Parathyroid adenoma (tissue), 2 donors: Measurements from ENCODE around the gene PITPNM1.

Experiments
- H2AFZ ChIP-seq: fragments of 300-600 bp; sonication (generic); one replicate; pipeline ENCODE4 v1.7.0; 2017; ENCODE audit warnings: antibody characterized with exemption, mild to moderate bottlenecking
- H3K27ac ChIP-seq: fragments of 300-600 bp; sonication (generic); one replicate; pipeline ENCODE4 v1.7.0; 2017
- H3K27me3 ChIP-seq: fragments of 300-600 bp; sonication (generic); one replicate; pipeline ENCODE4 v1.7.0; 2017; ENCODE audit warnings: low read length; ENCODE audit not compliant: control insufficient read depth, insufficient read depth
- H3K36me3 ChIP-seq: fragments of 300-600 bp; sonication (generic); one replicate; pipeline ENCODE4 v1.7.0; 2017; ENCODE audit warnings: low read length; ENCODE audit not compliant: control insufficient read depth, insufficient read depth
- H3K4me1 ChIP-seq: fragments of 300-600 bp; sonication (generic); one replicate; pipeline ENCODE4 v1.7.0; 2017; ENCODE audit warnings: control low read depth
- H3K4me2 ChIP-seq: fragments of 300-600 bp; sonication (generic); one replicate; pipeline ENCODE4 v1.7.0; 2017; ENCODE audit warnings: low read length
- H3K4me3 ChIP-seq: fragments of 300-600 bp; sonication (generic); one replicate; pipeline ENCODE4 v1.7.0; 2017; ENCODE audit warnings: low read depth, low read length
- H3K79me2 ChIP-seq: fragments of 300-600 bp; sonication (generic); one replicate; pipeline ENCODE4 v1.7.0; 2017; ENCODE audit warnings: control low read depth
- H3K9ac ChIP-seq: fragments of 300-600 bp; sonication (generic); one replicate; pipeline ENCODE4 v1.7.0; 2017; ENCODE audit warnings: mild to moderate bottlenecking
- H3K9me3 ChIP-seq: fragments of 300-600 bp; sonication (generic); one replicate; pipeline ENCODE4 v1.7.0; 2017; ENCODE audit warnings: low read length; ENCODE audit not compliant: control insufficient read depth
- TF ChIP-seq, protein P1 (sequence below): fragments of 300-600 bp; sonication (generic); IDR thresholded peaks from one replicate; pipeline ENCODE4 v1.7.0; 2017; ENCODE audit warnings: antibody characterized with exemption, mild to moderate bottlenecking
- donor health status: primary hyperparathyroidism.

The PITPNM1 gene

DNA sequence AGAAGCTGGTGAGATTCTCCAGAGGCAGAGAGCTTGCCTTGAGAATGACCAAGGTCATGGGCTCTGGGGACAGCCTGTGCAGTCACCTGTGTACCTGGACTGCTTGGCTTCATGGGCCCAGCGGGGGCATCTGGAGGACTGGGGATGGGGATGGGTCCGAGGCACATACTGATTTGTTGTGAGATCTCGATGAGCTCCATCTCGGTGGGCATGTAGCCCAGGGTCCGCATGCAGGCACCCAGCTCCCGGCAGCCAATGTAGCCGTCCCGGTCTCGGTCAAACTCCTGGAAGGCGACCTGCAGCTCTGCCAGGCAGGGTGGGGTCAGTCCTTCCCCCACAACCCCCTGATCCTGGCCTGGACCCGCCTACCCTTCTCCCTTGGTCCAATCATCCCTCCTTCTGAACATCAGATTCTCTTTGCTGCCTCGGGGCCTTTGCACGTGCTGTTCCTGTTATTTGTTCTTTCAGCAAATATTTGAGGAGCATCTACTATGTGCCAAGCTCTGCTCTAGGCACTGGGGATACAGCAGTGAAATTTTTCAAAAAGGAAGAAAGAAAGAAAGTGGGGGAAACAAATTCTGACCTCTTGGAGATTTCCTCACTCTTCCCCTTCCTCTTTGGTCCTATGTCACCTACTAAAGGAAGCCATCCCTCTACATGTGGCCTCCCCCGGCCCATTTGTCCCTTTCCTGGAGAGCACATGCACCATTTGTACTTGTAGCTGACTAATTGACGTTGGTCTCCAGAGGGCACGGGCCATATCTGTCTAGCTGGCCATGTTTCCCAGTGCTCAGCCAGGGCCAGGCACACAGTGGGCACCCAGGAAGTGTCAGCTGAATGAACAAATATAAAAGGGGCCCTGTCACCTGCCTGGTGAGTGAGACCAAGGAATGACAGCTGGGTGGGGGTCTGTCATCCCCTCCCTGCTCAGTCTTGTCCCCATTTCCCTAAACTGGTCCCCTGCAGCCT, 16.0 kb upstream of the PITPNM1 start:
- Histone ChIP-seq H3K9ac (no peak overlapping the region), H3K36me3 (no peaks in the 10 kb centered on the region), H3K9me3 (no peaks in the 10 kb centered on the region), H3K4me2 (no peak overlapping the region), H3K27ac (no peak overlapping the region), H3K4me1 (no peaks in the 10 kb centered on the region), H2AFZ (no peak overlapping the region), H3K4me3 (no peak overlapping the region), H3K79me2 (no peaks in the 10 kb centered on the region), H3K27me3 (no peaks in the 10 kb centered on the region)
- TF ChIP-seq, protein P1, sequence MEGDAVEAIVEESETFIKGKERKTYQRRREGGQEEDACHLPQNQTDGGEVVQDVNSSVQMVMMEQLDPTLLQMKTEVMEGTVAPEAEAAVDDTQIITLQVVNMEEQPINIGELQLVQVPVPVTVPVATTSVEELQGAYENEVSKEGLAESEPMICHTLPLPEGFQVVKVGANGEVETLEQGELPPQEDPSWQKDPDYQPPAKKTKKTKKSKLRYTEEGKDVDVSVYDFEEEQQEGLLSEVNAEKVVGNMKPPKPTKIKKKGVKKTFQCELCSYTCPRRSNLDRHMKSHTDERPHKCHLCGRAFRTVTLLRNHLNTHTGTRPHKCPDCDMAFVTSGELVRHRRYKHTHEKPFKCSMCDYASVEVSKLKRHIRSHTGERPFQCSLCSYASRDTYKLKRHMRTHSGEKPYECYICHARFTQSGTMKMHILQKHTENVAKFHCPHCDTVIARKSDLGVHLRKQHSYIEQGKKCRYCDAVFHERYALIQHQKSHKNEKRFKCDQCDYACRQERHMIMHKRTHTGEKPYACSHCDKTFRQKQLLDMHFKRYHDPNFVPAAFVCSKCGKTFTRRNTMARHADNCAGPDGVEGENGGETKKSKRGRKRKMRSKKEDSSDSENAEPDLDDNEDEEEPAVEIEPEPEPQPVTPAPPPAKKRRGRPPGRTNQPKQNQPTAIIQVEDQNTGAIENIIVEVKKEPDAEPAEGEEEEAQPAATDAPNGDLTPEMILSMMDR, result no peak

DNA sequence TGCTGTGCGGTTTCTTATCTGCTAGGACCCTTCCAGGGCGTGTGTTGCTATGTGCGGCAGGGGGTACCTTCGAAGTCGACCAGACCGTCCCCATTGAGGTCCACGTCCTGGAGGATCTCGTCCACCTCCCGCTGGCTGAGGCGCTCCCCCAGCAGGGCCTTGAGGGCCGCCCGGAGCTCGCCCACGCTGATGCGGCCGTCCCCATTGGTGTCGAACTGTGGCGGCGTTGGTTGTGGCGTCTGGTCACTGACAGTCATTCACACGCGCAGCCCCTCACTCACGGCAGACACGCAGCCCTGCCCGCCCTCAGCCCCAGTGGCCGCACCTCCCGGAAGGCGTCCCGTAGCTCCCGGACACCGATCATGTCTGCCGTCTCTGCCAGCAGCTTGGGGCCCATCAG, 14.6 kb upstream of the PITPNM1 start:
- no peaks in the 10 kb centered on the region for H3K79me2 ChIP-seq
- no peak overlapping the region for H3K27ac ChIP-seq
- H3K4me1 ChIP-seq, result no peaks in the 10 kb centered on the region
- no peaks in the 10 kb centered on the region for H3K36me3 ChIP-seq
- TF ChIP-seq, protein P1, result no peak
- no peaks in the 10 kb centered on the region for H3K9me3 ChIP-seq
- H2AFZ ChIP-seq, result no peak overlapping the region
- no peaks in the 10 kb centered on the region for H3K27me3 ChIP-seq
- H3K4me3 ChIP-seq, result no peak overlapping the region
- no peak overlapping the region for H3K4me2 ChIP-seq
- H3K9ac ChIP-seq, result no peak overlapping the region

DNA sequence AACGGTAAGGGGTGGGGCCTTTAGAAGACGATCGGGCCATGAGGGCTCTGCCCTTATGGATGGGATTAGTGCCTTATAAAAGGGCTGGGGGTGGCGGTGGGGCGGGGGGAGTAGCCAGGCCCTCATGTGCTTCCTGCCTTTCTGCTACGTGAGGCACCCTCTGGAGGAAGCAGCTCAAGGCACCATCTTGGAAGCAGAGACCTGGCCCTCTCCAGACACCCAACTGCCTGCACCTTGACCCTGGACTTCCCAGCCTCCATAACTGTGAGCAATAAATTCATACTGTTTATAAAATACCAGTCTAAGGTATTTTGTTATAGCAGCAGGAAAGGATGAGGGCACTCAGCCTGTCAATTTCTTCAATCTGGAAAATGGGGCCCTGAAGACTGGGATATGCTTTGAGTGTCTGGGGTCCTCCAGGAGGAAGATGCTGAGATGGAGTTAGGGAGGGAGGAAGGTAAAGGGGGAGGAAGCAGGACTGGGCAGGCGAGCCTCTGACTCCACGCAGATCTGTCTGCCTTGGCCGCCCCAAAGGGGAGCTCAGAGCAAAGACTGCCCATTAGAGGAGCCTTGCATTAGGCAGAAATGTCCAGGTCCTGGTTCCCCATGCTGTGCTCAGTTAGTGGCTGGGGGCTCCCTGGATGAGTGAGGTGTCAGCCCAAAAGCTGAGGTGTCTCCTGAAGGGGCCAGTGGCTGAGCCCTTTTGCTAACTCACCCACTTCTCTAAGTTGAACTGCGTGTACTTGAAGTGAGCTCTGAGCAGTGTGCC, 12.8 kb upstream of the PITPNM1 start:
- H3K27me3 ChIP-seq, result no peaks in the 10 kb centered on the region
- H3K9ac ChIP-seq, result no peak overlapping the region
- no peak overlapping the region for H3K4me3 ChIP-seq
- H3K79me2 ChIP-seq, result no peaks in the 10 kb centered on the region
- TF ChIP-seq, protein P1, result no peak
- no peaks in the 10 kb centered on the region for H3K9me3 ChIP-seq
- H3K4me1 ChIP-seq, result no peaks in the 10 kb centered on the region
- no peak overlapping the region for H3K27ac ChIP-seq
- no peaks in the 10 kb centered on the region for H3K36me3 ChIP-seq
- H2AFZ ChIP-seq, result no peak overlapping the region
- no peak overlapping the region for H3K4me2 ChIP-seq

DNA sequence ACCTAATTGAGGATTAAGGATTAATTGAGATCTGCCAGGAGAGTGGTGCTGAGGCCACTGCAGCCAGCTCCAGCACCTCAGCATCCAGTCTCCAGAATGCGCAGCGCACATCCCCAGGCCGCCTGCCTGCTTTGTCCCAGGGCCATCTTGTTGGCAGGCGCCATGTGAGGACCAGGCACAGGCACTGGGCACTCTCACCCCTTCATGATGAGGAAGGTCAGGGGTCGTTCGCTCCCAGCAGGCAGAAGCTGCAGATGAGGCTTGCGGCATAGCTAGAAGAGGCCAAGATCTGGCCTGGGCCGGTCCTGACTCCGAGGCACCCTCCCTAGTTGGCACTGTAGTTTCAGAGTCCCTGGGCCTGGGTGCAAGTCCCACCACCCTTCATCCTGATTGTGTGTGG, 11.6 kb upstream of the PITPNM1 start:
- Histone ChIP-seq H3K4me3 (no peak overlapping the region), H3K79me2 (no peaks in the 10 kb centered on the region), H3K27ac (no peak overlapping the region), H3K9ac (no peak overlapping the region), H3K4me2 (no peak overlapping the region), H3K4me1 (no peaks in the 10 kb centered on the region), H3K27me3 (no peaks in the 10 kb centered on the region), H2AFZ (no peak overlapping the region), H3K36me3 (no peaks in the 10 kb centered on the region), H3K9me3 (no peaks in the 10 kb centered on the region)
- TF ChIP-seq, protein P1, result no peak
